Thyroid gland (tissue), 4 donors: ENCODE measurements around the gene UGT1A7.

ENCODE experiments used
- POLR2A ChIP-seq, 2 donors: fragments of 450-650 bp; IDR thresholded peaks; one replicate each; pipeline ENCODE4 v1.6.1; 2017; ENCODE audit warnings: antibody characterized with exemption in 2 of 2, mild to moderate bottlenecking in 2 of 2, moderate library complexity in 1 of 2
- TF ChIP-seq, protein P1 (sequence below), 6 experiments: fragments of 200-600 bp in 3 of 6; fragments of 450-650 bp in 3 of 6; sonication (generic) in 3 of 6; IDR thresholded peaks; one replicate each; pipeline ENCODE4 v1.5.1; 2016 to 2019; ENCODE audit warnings: antibody characterized with exemption in 6 of 6, mild to moderate bottlenecking in 2 of 6, inconsistent platforms in 1 of 6, moderate library complexity in 1 of 6

DNA sequence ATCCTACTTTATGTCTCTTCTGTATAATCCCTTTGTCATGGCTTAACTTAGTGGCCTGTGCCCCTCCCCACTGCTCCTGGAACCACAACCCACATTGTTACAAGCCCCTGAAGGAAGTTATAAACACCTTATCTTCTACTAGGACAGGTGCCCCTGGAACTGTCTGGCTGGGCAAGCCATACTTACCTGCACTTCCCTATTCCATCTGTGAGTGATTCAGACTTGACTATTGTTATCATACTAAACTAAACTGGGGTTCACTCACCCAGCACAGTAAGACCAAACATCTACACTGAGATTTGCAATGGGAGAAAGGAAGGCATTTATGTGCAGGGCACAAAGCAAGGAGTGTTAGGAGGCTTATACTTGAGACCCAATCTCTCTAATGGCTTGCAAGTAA lies 7.3 kb downstream of the UGT1A7 start:
- TF ChIP-seq POLR2A (IDR thresholded peaks at IDR 0.05) = no peak
- TF ChIP-seq, protein P1, sequence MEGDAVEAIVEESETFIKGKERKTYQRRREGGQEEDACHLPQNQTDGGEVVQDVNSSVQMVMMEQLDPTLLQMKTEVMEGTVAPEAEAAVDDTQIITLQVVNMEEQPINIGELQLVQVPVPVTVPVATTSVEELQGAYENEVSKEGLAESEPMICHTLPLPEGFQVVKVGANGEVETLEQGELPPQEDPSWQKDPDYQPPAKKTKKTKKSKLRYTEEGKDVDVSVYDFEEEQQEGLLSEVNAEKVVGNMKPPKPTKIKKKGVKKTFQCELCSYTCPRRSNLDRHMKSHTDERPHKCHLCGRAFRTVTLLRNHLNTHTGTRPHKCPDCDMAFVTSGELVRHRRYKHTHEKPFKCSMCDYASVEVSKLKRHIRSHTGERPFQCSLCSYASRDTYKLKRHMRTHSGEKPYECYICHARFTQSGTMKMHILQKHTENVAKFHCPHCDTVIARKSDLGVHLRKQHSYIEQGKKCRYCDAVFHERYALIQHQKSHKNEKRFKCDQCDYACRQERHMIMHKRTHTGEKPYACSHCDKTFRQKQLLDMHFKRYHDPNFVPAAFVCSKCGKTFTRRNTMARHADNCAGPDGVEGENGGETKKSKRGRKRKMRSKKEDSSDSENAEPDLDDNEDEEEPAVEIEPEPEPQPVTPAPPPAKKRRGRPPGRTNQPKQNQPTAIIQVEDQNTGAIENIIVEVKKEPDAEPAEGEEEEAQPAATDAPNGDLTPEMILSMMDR (IDR thresholded peaks at IDR 0.05) = no peak
